HepG2 (cell line): ENCODE measurements around the gene ATG4D. TPM values are rescaled to one million over a fixed set of nuclear protein-coding genes. Genes with fewer than 3 reads are reported as not detected.

Experiments
- ATAC-seq: fragments of 200-7000 bp; cut with Tn5 transposase; 3 replicates; pipeline ENCODE4 v1.9.1; 2020; ENCODE audit warnings: mild to moderate bottlenecking, moderate library complexity
- BruUV-seq: library from RNA; stranded (reverse); fragments of 400-500 nt; replicated peaks from 2 replicates; lab custom pipeline; 2021; lab: Mats Ljungman, UMichigan
- CTCF ChIA-PET: fragments of 300-600 bp; formaldehyde crosslinking; extraction: SDS; loops from one replicate; lab custom pipeline; 2021; ENCODE audit warnings: low total read pairs, inconsistent platforms, low intra/inter-chr PET ratio; lab: Yijun Ruan, JAX
- POLR2A ChIA-PET: fragments of 350-600 bp; sonication (Branson Sonifier 250); formaldehyde crosslinking; loops from one replicate; lab custom pipeline; 2020; ENCODE audit warnings: antibody characterized with exemption, inconsistent platforms; lab: Yijun Ruan, JAX
- DNase-seq: peaks from one replicate; pipeline ENCODE4 v3.0.0-alpha.2; 2015; ENCODE audit warnings: low spot score
- FAIRE-seq: peaks from 3 replicates; lab custom pipeline; 2011; peaks lifted over from hg19 to GRCh38; lab: Jason Lieb, UNC
- H2AFZ ChIP-seq: one replicate; pipeline ENCODE4 v1.6.1; 2011; ENCODE audit warnings: low read length, inconsistent platforms
- H3K27ac ChIP-seq: fragments of 300-600 bp; 3 replicates; pipeline ENCODE4 v1.8.0; 2011; ENCODE audit warnings: mixed run types, mild to moderate bottlenecking, mixed read lengths, low read length, inconsistent platforms; ENCODE audit not compliant: insufficient read depth; ENCODE audit errors: extremely low read length
- H3K27me3 ChIP-seq, 2 experiments: fragments of 200-600 bp in 1 of 2; 2 replicates in 1 of 2; 3 replicates in 1 of 2; pipeline versions ENCODE4 v1.6.0 to v1.8.0; 2011; ENCODE audit warnings: low read length in 2 of 2, mild to moderate bottlenecking in 2 of 2, moderate library complexity in 2 of 2, inconsistent platforms in 1 of 2; ENCODE audit not compliant: insufficient read depth in 2 of 2, control insufficient read depth in 1 of 2
- H3K36me3 ChIP-seq, 2 experiments: fragments of 200-600 bp in 1 of 2; replicated peaks in 1 of 2; 2 replicates in 1 of 2; 3 replicates in 1 of 2; pipeline versions ENCODE4 v1.5.1 to v1.8.0; 2011; ENCODE audit warnings: low read length in 2 of 2, inconsistent platforms in 1 of 2; ENCODE audit not compliant: insufficient read depth in 2 of 2, control insufficient read depth in 1 of 2
- H3K4me1 ChIP-seq: 2 replicates; pipeline ENCODE4 v1.5.1; 2012; ENCODE audit warnings: low read length, inconsistent platforms; ENCODE audit not compliant: insufficient read depth
- H3K4me2 ChIP-seq: 2 replicates; pipeline ENCODE4 v1.6.0; 2011; ENCODE audit warnings: low read depth, low read length, inconsistent platforms
- H3K4me3 ChIP-seq, 3 experiments: fragments of 200-600 bp in 1 of 3; sonication (generic), shearing (Covaris generic) in 1 of 3; replicated peaks in 1 of 3; 2 replicates each; pipeline ENCODE4 v1.5.1; 2011 to 2016; ENCODE audit warnings: low read length in 3 of 3, inconsistent platforms in 2 of 3, low read depth in 2 of 3, mild to moderate bottlenecking in 2 of 3, control low read depth in 1 of 3, mixed read lengths in 1 of 3; ENCODE audit not compliant: insufficient read depth in 1 of 3
- H3K79me2 ChIP-seq: one replicate; pipeline ENCODE4 v1.6.1; 2011; ENCODE audit warnings: low read length, inconsistent platforms; ENCODE audit not compliant: insufficient read depth
- H3K9ac ChIP-seq: 2 replicates; pipeline ENCODE4 v1.6.0; 2011; ENCODE audit warnings: mild to moderate bottlenecking, low read depth, low read length, inconsistent platforms; ENCODE audit not compliant: insufficient read depth
- H3K9me3 ChIP-seq: 2 replicates; pipeline ENCODE4 v1.5.1; 2012; ENCODE audit warnings: mild to moderate bottlenecking, low read length
- H4K20me1 ChIP-seq: 2 replicates; pipeline ENCODE4 v1.6.0; 2011; ENCODE audit warnings: inconsistent platforms, mild to moderate bottlenecking, low read length, moderate library complexity; ENCODE audit not compliant: insufficient read depth
- FLYWCH1 ChIP-seq: sonication (generic); formaldehyde crosslinking; IDR thresholded peaks from 2 replicates; pipeline ENCODE4 v1.8.1; 2023; ENCODE audit warnings: mild to moderate bottlenecking, missing genetic modification reagents
- FOXJ3 ChIP-seq: sonication (generic); formaldehyde crosslinking; IDR thresholded peaks from 2 replicates; pipeline ENCODE4 v1.4.0; 2020; ENCODE audit warnings: missing genetic modification reagents, mild to moderate bottlenecking, borderline replicate concordance
- GRHL1 ChIP-seq: sonication (generic); formaldehyde crosslinking; conservative IDR thresholded peaks from 2 replicates; pipeline ENCODE4 v1.8.0; 2022; ENCODE audit warnings: missing genetic modification reagents
- KMT2A ChIP-seq: sonication (generic); formaldehyde crosslinking; IDR thresholded peaks from 2 replicates; pipeline ENCODE4 v1.4.0; 2020; ENCODE audit warnings: missing genetic modification reagents
- MAFG ChIP-seq: sonication (generic); formaldehyde crosslinking; IDR thresholded peaks from 2 replicates; pipeline ENCODE4 v1.5.1; 2020; ENCODE audit warnings: mild to moderate bottlenecking, missing genetic modification reagents
- SIX1 ChIP-seq: sonication (generic); formaldehyde crosslinking; IDR thresholded peaks from 2 replicates; pipeline ENCODE4 v1.4.0; 2020; ENCODE audit warnings: missing genetic modification reagents, borderline replicate concordance
- ZNF160 ChIP-seq: sonication (generic); formaldehyde crosslinking; IDR thresholded peaks from 2 replicates; pipeline ENCODE4 v1.8.0; 2022; ENCODE audit warnings: mild to moderate bottlenecking, inconsistent platforms, missing genetic modification reagents
- ZNF383 ChIP-seq: sonication (generic); formaldehyde crosslinking; IDR thresholded peaks from 2 replicates; pipeline ENCODE4 v1.4.0; 2020; ENCODE audit warnings: missing genetic modification reagents, mild to moderate bottlenecking, borderline replicate concordance
- ZNF687 ChIP-seq: sonication (generic); formaldehyde crosslinking; IDR thresholded peaks from 2 replicates; pipeline ENCODE4 v1.5.1; 2020; ENCODE audit warnings: mild to moderate bottlenecking, missing genetic modification reagents, moderate library complexity
- ZNF766 ChIP-seq: sonication (generic); formaldehyde crosslinking; IDR thresholded peaks from 2 replicates; pipeline ENCODE4 v1.5.0; 2020; ENCODE audit warnings: missing genetic modification reagents, borderline replicate concordance
- WGBS: methylation state at CpG from one replicate; pipeline ENCODE4 v1.1.6; 2017; ENCODE audit warnings: low lambda C conversion rate; 5-methylcytosine and 5-hydroxymethylcytosine counted together
- in situ Hi-C: cut with HindIII; loops from 2 replicates; pipeline ENCODE4 v1.10.0; 2017; ENCODE audit warnings: low pct_unique_long_range_greater_than_20kb; ENCODE audit not compliant: extremely low pct_ligation_motif_present
- intact Hi-C: fragments of 100-400 bp; cut with micrococcal nuclease; formaldehyde crosslinking; loops from one replicate; pipeline ENCODE4 v1.10.0; 2022; ENCODE audit not compliant: unreplicated experiment
- polyA plus RNA-seq, 8 experiments: library from polyadenylated mRNA; depleted of rRNA in 3 of 8; stranded (reverse) in 7 of 8; unstranded in 1 of 8; fragments of >200 nt; fragmentation: Illumina TruSeq in 4 of 8; extraction: Trizol in 4 of 8; gene quantifications; 2 replicates each; pipeline versions ENCODE4 v1.2.1 to v1.2.3, GENCODE V29; 2011 to 2016; ENCODE audit warnings: low read depth in 4 of 8, missing spikeins in 1 of 8, mixed read lengths in 1 of 8; ENCODE audit not compliant: insufficient read depth in 1 of 8
- total RNA-seq, 5 experiments: library from RNA; depleted of rRNA; stranded (reverse); fragments of >200 nt; fragmentation: Illumina TruSeq; extraction: Trizol; gene quantifications; 2 replicates each; pipeline ENCODE4 v1.2.3, GENCODE V29; 2016; ENCODE audit warnings: low read depth in 1 of 5
- TF ChIP-seq, protein P1 (sequence below): sonication (generic); formaldehyde crosslinking; IDR thresholded peaks from 2 replicates; pipeline ENCODE4 v1.4.0; 2020; ENCODE audit warnings: missing genetic modification reagents
- TF ChIP-seq, protein P2 (sequence below): sonication (generic); formaldehyde crosslinking; IDR thresholded peaks from 2 replicates; pipeline ENCODE4 v1.4.0; 2020; ENCODE audit warnings: missing genetic modification reagents

Gene ATG4D
- total and polyA plus RNA-seq, 2 of the 13 experiments (the other 11 are each of a cell fraction or from before 2014, with no cell fraction given): 17.8 to 19.0 TPM

DNA sequence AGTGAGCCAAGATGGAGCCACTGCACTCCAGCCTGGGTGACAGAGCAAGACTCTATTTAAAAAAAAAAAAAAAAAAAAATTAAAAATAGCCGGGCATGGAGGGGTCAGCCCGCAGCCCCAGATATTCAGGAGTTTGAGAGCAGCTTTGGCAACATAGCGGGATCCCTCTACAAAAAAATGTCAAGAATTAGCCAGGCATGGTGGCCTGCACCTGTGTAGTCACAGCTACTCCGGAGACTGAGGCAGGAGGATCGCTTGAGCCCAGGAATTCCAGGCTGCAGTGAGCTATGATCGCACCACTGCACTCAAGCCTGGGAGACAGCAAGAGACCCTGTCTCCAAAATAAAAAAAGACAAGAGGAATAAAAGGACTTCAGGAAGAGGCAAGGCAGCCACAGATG is 42.7 kb downstream of the ATG4D start:
- no TSS peak for BruUV-seq
- 62% methylated on average over 6 of the region's 6 CpGs for WGBS
- intact Hi-C loops: no loop called here
- ATAC-seq: no peak
- no peak for FAIRE-seq
- Histone ChIP-seq H2AFZ (no peak overlapping the region), H3K9me3 (no peaks in the 10 kb centered on the region), H3K79me2 (no peaks in the 10 kb centered on the region), H3K4me2 (no peak overlapping the region), H3K4me3 (no peak overlapping the region), H3K9ac (no peak overlapping the region), H3K27ac (no peak overlapping the region), H3K4me1 (peaks cover 7% of the 10 kb centered on the region), H4K20me1 (no peaks in the 10 kb centered on the region), H3K27me3 (peaks cover 3 to 21% of the 10 kb centered on the region in 2 experiments; a peak in 3 of 5 replicates), H3K36me3 (no peaks in the 10 kb centered on the region)
- POLR2A ChIA-PET: no interaction called here
- CTCF ChIA-PET: no interaction called here
- DNase-seq: no peak
- no peak for TF ChIP-seq SIX1
- no peak for TF ChIP-seq ZNF383 (CRISPR knock-in tag)
- TF ChIP-seq GRHL1 (CRISPR knock-in tag): no peak
- no peak for TF ChIP-seq ZNF160 (CRISPR knock-in tag)
- TF ChIP-seq FLYWCH1: no peak
- TF ChIP-seq MAFG (CRISPR knock-in tag): no peak
- TF ChIP-seq, protein P1, sequence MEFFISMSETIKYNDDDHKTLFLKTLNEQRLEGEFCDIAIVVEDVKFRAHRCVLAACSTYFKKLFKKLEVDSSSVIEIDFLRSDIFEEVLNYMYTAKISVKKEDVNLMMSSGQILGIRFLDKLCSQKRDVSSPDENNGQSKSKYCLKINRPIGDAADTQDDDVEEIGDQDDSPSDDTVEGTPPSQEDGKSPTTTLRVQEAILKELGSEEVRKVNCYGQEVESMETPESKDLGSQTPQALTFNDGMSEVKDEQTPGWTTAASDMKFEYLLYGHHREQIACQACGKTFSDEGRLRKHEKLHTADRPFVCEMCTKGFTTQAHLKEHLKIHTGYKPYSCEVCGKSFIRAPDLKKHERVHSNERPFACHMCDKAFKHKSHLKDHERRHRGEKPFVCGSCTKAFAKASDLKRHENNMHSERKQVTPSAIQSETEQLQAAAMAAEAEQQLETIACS (CRISPR knock-in tag): no peak
- no peak for TF ChIP-seq ZNF687 (CRISPR knock-in tag)
- no peak for TF ChIP-seq KMT2A
- TF ChIP-seq FOXJ3 (CRISPR knock-in tag): no peak
- no peak for TF ChIP-seq ZNF766 (CRISPR knock-in tag)
- TF ChIP-seq, protein P2, sequence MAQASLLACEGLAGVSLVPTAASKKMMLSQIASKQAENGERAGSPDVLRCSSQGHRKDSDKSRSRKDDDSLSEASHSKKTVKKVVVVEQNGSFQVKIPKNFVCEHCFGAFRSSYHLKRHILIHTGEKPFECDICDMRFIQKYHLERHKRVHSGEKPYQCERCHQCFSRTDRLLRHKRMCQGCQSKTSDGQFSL (CRISPR knock-in tag): no peak
- in situ Hi-C loops: no loop called here
